Endometrium (tissue), 2 donors: Measurements from ENCODE around the gene RARRES2.
"Not testable (repeated sequence)": the region's sequence is repeated elsewhere in the genome, so short reads cannot be mapped to it uniquely, and the experiment has no call there.

Experiments used
- FAIRE-seq: peaks from 2 replicates; lab custom pipeline; 2012; peaks lifted over from hg19 to GRCh38; lab: Jason Lieb, UNC
- donor health status: control.
- donor health status: control.

The RARRES2 gene

GRCh38 chr7:150317748-150318444 lies 23.5 kb downstream of the RARRES2 start:
- FAIRE-seq = no peak

DNA sequence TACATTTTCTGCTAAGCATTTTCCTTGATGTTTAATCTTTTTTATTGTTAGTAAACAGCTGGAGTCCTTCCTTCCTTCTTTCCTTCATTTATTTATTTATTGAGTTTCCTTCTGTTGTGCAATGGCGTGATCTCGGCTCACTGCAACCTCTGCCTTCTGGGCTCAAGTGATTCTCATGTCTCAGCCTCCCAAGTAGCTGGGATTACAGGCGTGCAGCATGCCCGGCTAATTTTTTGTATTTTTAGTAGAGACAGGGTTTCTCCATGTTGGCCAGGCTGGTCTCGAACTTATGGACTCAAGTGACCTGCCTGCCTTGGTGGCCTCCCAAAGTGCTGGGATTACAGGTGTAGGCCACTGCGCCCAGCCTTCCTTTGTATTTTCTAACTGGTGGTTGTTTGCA lies 24.4 kb downstream of the RARRES2 start:
- FAIRE-seq = not testable (repeated sequence)

DNA sequence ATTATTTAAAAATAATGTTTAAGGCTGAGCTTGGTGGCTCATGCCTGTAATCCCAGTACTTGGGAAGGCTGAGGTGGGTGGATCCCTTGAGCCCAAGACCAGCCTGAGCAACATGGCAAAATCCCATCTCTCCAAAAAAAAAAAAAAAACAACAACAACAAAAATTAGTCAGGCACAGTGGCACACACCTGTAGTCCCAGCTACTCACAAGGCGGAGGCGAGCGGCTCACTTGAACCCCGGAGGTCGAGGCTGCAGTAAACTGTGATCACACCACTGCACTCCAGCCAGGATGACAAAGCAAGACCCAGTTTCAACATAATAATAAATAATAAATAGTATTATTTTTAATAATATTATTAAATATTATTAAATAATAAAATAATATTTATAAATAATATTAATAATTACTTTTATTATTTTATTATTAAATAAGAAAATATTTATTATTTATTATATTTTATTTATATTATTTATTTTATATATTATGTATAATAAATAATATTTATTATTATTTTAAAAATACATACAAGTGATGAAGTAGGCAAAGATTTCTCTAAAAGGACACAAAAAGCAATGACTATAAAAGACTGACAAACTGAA lies 26.7 kb downstream of the RARRES2 start:
- FAIRE-seq = no peak

DNA sequence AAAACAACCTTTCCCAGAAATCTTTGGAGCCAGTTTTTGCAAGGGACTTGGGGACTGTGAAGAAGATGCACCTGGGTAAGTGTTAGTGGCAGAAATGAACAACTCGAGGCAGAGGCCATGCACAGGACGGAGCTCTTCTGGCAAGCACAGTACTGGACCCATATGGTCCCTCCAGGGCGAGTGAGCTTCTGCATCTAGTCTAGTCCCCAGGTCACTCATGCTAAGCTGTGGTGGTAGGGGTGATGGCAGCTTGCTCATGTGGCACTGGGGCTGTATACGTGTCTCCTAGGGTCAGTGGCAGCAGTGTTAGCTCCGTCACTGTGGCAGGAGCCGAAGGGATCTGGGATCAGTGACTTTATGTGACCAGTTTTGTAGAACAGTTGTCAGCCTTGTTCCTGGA lies 27.6 kb downstream of the RARRES2 start:
- FAIRE-seq = no peak

GRCh38 chr7:150313367-150313809 lies 28.0 kb downstream of the RARRES2 start:
- no peak for FAIRE-seq

DNA sequence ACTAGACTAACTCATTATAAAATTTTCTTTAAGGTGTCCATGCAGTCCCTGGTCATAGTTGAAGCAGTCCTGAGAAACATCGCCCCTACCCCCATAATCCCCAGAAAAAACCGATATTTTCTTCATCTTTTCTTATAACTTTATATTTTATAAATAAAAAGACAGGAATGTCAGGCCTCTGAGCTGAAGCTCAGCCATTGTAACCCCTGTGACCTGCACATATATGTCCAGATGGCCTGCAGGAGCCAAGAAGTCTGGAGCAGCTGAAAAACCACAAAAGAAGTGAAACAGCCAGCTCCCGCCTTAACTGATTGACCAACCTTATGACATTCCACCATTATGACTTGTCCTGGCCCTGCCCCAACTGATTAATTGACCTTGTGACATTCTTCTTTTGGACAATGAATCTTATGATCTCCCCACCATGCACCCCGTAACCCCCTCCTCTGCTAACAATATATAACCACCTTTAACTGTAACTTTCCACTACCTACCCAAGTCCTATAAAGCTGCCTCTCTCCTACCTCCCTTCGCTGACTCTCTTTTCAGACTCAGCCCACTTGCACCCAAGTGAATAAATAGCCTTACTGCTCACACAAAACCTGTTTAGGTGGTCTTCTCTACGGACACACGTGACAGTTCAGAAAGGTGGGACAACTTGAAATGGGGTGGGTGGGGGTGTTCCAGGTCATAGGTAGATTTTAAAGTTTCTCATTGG lies 28.6 kb downstream of the RARRES2 start:
- not testable (repeated sequence) for FAIRE-seq

DNA sequence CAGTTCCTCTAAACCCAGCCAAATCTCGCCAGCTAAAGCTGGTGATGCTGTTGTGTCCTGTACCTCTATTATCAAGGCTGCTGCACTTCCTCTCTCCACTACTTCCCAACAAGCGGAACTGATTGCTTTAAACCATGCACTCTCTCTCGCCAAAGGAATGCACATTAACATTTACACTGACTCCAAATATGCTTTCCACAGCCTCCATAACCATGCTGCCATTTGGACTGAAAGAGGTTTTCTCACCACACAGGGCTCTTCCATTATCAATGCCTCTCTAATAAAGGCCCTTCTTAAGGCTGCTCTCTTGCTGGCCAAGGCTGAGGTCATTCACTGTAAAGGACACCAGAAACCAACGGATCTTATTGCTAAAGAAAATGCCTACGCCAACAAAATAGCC lies 29.7 kb downstream of the RARRES2 start:
- FAIRE-seq = no peak

- FAIRE-seq = no peak
These were observed 30.3 kb downstream of the RARRES2 start for GRCh38 chr7:150311146-150311545.

GRCh38 chr7:150308575-150308974 lies 32.9 kb downstream of the RARRES2 start:
- FAIRE-seq = no peak

DNA sequence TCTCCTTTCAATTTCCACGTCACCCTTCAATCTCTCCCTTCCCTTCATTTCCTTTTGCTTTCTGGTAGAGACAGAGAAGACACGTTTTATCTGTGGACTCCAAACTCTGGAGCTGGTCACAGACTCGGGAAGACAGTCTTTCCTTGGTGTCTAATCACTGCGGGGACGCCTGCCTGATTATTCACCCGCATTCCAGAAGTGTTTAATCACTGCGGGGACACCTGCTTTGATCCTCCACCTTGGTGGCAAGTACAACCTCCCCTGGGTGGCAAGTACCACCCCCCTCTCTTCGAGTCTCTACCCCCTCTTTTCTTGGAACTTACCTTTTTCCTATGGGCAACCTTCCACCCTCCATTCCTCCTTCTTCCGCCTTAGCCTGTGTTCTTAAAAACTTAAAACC lies 33.5 kb downstream of the RARRES2 start:
- no peak for FAIRE-seq

DNA sequence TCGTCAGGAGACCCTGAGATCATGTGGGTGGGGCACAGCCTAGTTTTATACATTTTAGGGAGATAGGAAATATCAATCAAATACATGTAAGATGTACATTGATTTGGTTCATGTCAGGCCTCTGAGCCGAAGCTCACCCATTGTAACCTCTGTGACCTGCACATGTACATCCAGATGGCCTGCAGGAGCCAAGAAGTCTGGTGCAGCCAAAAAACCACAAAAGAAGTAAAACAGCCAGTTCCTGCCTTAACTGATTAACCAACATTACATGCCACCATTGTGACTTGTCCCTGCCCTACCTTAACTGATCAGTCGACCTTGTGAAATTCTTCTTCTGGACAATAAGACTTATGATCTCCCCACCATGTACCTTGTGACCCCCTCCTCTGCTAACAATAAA lies 34.3 kb downstream of the RARRES2 start:
- FAIRE-seq = no peak

DNA sequence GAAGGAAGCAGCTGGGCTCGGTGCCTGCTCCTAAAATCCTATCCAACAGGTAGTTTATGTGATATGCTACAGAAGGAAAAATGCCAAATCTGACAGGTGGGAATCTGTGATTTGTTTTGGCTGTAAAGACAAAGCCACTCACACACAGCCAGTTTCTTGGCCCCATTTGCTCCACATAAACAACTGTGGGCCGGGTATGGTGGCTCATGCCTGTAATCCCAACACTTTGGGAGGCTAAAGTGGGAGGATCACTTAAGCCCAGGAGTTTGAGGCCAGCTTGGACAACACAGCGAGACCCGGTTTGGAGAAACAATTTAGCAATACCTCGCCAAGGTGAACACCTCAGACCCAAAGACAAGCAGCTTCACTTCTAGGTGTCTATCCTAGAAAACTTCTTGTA lies 35.1 kb downstream of the RARRES2 start:
- not testable (repeated sequence) for FAIRE-seq

DNA sequence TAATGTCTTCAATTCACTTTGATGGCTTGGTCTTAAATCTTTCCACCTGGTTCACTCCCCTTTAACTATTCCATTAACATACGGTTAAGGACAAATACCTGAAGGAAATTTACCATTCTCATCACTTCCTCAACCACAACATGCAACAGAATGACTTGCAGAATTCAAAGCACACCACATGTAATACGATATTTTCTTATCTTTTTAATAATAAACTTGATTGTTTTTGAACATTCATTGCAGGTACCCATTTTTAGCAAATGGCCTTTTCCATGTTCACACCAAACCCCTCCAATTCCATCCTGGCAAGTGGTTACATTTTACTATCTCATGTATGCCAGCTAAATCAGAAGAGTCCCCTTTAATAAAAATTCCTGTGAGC lies 35.5 kb downstream of the RARRES2 start:
- not testable (repeated sequence) for FAIRE-seq

DNA sequence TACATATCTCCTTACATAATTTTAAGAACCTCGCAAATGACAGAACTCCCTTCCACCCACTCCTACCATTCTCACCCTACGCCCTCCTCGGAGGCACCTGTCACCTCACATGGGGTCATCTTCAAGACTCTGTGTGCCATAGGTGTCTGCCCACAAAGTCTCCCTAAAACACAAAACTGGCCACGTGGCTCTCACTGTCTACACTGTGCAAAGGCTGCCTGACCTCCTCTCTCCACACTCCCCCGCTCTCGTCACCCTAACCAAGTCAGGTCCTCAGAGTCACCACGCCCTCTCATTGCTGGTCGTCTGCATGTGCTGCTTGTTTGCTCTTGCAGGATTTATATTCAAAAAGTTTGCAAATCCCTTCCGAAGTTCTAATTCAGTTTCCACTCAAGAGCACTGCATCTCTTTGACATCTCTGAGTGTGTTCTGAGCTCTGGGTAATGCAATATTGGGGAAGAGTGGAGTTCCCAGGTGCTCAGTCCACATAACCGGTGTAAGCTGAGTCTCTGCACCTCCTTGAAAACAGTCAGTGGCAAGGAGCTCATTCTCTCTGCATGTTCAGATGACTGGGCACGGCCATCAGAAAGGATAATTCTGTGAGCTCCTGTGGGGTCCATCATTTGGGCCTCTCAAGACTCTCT lies 36.0 kb downstream of the RARRES2 start:
- not testable (repeated sequence) for FAIRE-seq

DNA sequence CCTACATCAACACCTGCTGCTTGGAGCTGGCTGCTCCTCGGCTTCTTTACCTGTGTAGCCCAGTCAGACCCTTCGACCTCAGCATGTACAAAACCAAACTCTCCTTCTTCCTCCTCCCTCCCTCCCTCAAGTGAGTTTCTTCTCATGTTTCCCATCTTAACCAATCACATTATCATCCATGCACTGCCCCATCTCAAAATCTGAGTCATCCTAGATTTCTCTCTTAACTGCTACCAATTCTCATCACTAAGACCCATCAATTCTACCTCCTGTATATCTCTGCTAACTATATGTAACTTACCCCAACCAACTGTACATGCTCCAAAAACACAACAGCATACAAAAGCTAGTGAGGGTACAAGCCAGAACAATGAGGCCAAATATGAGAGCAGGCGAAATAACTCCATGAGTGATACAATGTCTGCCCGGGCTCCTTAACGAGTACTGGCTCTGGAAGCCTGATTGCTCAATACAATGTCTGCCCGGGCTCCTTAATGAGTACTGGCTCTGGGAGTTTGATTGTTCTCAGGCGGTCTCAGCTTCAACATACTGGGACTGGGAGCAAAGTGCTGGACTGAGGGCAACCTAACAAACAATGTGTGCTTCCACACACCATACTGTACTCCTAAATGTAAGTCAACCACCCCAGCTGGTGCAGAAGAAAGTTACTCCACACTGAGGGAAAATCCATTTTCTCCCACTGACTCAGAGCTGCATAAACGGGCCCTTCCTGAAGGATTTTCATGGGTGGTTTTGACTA lies 36.8 kb downstream of the RARRES2 start:
- not testable (repeated sequence) for FAIRE-seq

GRCh38 chr7:150302908-150303310 lies 38.5 kb downstream of the RARRES2 start:
- FAIRE-seq = not testable (repeated sequence)

- not testable (repeated sequence) for FAIRE-seq
These were observed 43.5 kb downstream of the RARRES2 start for GRCh38 chr7:150297978-150298377.

GRCh38 chr7:150296802-150297201 lies 44.6 kb downstream of the RARRES2 start:
- FAIRE-seq = not testable (repeated sequence)

DNA sequence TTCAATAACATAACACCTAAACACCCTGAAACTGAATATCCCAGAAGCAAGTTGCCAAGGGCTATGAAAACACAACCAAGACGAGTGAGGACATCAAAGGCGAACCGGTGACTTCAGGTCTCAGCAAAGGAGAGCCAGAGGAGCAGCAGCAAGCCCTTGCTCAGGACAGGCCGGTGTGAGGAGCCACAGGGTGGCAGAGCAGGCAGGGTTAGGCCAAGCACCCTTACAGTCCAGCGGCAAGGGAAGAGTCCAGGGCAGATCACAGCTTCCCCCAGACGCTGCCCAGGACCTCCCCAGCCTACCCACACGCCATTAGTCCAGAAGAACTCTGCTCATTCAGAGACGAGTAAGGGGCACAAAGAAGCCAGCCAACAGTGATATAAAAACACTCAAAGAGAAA lies 45.8 kb downstream of the RARRES2 start:
- FAIRE-seq = not testable (repeated sequence)

DNA sequence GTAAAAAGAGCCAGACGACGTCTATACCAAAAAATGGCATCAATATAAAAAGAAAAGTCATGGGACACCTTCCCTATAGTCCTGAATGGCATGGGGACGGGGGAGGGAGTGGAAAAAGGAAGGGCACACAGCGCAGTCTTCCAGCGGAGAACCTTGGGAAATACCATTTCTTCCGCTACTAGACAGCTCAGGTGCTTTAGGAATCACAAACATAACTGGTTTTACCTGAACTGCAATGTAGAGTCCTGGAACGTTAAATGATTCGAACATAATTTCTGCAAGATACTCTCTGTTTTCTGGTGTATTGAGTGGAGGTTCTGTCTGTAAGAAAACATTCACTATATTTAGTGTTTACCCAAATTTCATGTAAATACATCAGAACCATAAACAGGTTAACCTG lies 46.4 kb downstream of the RARRES2 start:
- not testable (repeated sequence) for FAIRE-seq

DNA sequence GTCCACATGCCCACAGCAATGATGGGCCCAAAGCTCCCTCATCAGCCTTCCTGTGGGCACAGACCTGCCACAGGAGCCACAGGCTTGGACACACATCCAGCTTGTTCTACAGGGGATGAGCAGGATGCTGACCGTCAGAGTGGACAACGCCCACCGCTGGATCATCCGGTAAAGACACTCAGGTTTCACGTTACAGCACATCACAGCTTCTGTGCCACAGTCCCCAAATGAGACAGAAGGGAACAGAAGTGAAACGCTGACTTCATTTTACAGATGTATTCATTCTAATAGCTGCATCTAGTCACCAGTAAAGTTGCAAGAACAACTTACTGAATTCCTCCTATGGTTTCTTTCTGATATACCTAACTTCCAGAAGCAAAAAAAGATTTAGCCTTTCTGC lies 51.1 kb downstream of the RARRES2 start:
- not testable (repeated sequence) for FAIRE-seq

GRCh38 chr7:150288816-150289215 lies 52.6 kb downstream of the RARRES2 start:
- FAIRE-seq = not testable (repeated sequence)
